Natural killer cell (primary cell): ENCODE measurements around the gene NKX1-1. TPM values are rescaled to one million over a fixed set of nuclear protein-coding genes. Genes with fewer than 3 reads are reported as not detected.

Experiments
- ATAC-seq, 3 donors: fragments of 150-1000 bp in 2 of 3; fragments of 200-7000 bp in 1 of 3; cut with Tn5 transposase; 1 replicate in 1 of 3; 2 replicates in 2 of 3; pipeline ENCODE4 v1.10.0; 2021; ENCODE audit warnings: mild to moderate bottlenecking in 2 of 3, moderate library complexity in 2 of 3
- DNase-seq, 2 donors: peaks; one replicate each; pipeline versions ENCODE4 v3.0.0 to v3.0.0-alpha.2; 2013 to 2021; ENCODE audit warnings: mixed read lengths in 1 of 2
- H3K27ac ChIP-seq: one replicate; pipeline ENCODE4 v1.5.1; 2013; ENCODE audit warnings: mild to moderate bottlenecking, low read length
- H3K27me3 ChIP-seq: one replicate; pipeline ENCODE4 v1.6.1; 2013; ENCODE audit warnings: low read length; ENCODE audit not compliant: control insufficient read depth, insufficient read depth
- H3K36me3 ChIP-seq: one replicate; pipeline ENCODE4 v1.6.1; 2013; ENCODE audit warnings: low read length; ENCODE audit not compliant: control insufficient read depth, insufficient read depth
- H3K4me1 ChIP-seq: one replicate; pipeline ENCODE4 v1.6.1; 2013; ENCODE audit warnings: low read length; ENCODE audit not compliant: control insufficient read depth, insufficient read depth
- H3K4me3 ChIP-seq: one replicate; pipeline ENCODE4 v1.5.1; 2013; ENCODE audit warnings: low read length
- H3K9me3 ChIP-seq: one replicate; pipeline ENCODE4 v1.6.1; 2013; ENCODE audit warnings: low read length; ENCODE audit not compliant: control insufficient read depth, insufficient read depth
- H3K27ac Mint-ChIP-seq, 2 donors: one replicate each; pipeline ENCODE4 v1.8.0; 2022; ENCODE audit warnings: mild to moderate bottlenecking in 2 of 2, mixed read lengths in 2 of 2, moderate library complexity in 1 of 2
- H3K27me3 Mint-ChIP-seq, 2 donors: one replicate each; pipeline ENCODE4 v1.8.0; 2022; ENCODE audit warnings: low read depth in 2 of 2, mixed read lengths in 2 of 2
- H3K36me3 Mint-ChIP-seq: one replicate; pipeline ENCODE4 v1.8.0; 2022; ENCODE audit warnings: mixed read lengths
- H3K4me1 Mint-ChIP-seq, 2 donors: one replicate each; pipeline ENCODE4 v1.8.0; 2022; ENCODE audit warnings: mixed read lengths in 2 of 2
- H3K4me3 Mint-ChIP-seq: one replicate; pipeline ENCODE4 v1.8.0; 2022; ENCODE audit warnings: mild to moderate bottlenecking, moderate library complexity, mixed read lengths
- H3K9me3 Mint-ChIP-seq, 2 donors: one replicate each; pipeline ENCODE4 v1.8.0; 2022; ENCODE audit warnings: mixed read lengths in 2 of 2
- CTCF ChIP-seq: fragments of 200-600 bp; IDR thresholded peaks from one replicate; pipeline ENCODE4 v1.8.0; 2022; ENCODE audit warnings: antibody characterized with exemption
- WGBS: methylation state at CpG from one replicate; pipeline ENCODE4 v1.1.7; 2013; ENCODE audit warnings: missing lambda C conversion rate; ENCODE audit not compliant: insufficient coverage; 5-methylcytosine and 5-hydroxymethylcytosine counted together
- intact Hi-C: fragments of 100-400 bp; cut with micrococcal nuclease; formaldehyde crosslinking; loops from one replicate; pipeline ENCODE4 v1.14.2; 2022
- total RNA-seq, 4 donors: library from RNA; stranded (reverse); fragments of 120-200 nt in 1 of 4; gene quantifications; one replicate each; pipeline versions ENCODE4 v1.2.3 to v1.2.4, GENCODE V29; 2013 to 2022

Gene NKX1-1
- total RNA-seq, 3 donors from 2014 or later (not counting 1 experiment from before 2014, with no cell fraction given), result not detected

DNA sequence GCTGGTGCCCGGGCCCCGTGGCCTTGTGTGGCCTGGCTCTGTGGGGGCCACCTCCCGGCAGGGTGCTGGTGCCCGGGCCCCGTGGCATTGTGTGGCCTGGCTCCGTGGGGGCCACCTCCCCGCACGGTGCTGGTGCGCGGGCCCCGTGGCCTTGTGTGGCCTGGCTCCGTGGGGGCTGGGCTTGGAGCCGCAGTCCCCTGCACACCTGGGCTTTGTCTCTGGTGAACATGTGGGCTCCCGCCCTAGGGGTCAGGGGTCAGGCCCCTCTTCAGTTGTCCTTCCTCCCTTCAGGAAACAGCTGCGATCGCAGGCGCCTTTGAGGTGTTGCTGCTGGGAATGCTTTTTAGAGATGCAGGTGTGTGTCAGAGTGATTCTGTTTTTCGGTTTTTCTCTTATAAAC, 42.0 kb downstream of the NKX1-1 start:
- Histone ChIP-seq H3K27me3 (no peaks in the 10 kb centered on the region), H3K4me1 (no peaks in the 10 kb centered on the region), H3K36me3 (no peaks in the 10 kb centered on the region), H3K4me3 (no peak overlapping the region), H3K27ac (no peak overlapping the region), H3K9me3 (no peaks in the 10 kb centered on the region)
- ATAC-seq (no peak), DNase-seq (no peak)
- 90% methylated on average over 15 of the region's 18 CpGs for WGBS
- no peaks in the 10 kb centered on the region for H3K4me1 Mint-ChIP-seq
- H3K9me3 Mint-ChIP-seq, result no peaks in the 10 kb centered on the region
- H3K27ac Mint-ChIP-seq, result no peak overlapping the region
- TF ChIP-seq CTCF, result no peak
- intact Hi-C loops, result no loop called here
- no peaks in the 10 kb centered on the region for H3K36me3 Mint-ChIP-seq
- no peaks in the 10 kb centered on the region for H3K27me3 Mint-ChIP-seq
- H3K4me3 Mint-ChIP-seq, result no peak overlapping the region

DNA sequence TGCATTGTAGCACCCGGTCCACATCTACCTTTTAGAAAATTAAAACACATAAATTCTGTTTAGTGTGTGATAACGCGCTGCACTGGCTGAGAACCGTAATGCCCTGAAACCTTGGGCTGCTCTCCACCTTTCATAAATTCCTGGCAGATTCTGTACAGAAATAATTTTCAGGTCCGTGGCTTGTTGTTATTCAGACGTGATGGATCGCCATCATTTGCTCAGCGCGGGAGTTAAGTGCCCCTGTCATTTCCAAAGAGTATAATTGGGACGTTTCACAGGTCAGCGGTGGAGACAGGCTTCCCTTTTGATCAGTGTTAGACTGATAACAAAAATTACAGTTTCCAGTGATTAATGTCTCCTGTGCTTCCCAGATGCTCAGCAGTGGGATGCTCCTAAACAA, 42.7 kb downstream of the NKX1-1 start:
- no peak overlapping the region for H3K4me3 Mint-ChIP-seq
- intact Hi-C loops, result no loop called here
- no peak for ATAC-seq
- H3K27me3 ChIP-seq, result no peaks in the 10 kb centered on the region
- WGBS, result 96% methylated on average over 11 of the region's 11 CpGs
- H3K36me3 Mint-ChIP-seq, result no peaks in the 10 kb centered on the region
- H3K4me1 Mint-ChIP-seq, result no peaks in the 10 kb centered on the region
- DNase-seq, result no peak
- H3K9me3 ChIP-seq, result no peaks in the 10 kb centered on the region
- no peak for TF ChIP-seq CTCF
- H3K36me3 ChIP-seq, result peaks cover 6% of the 10 kb centered on the region
- H3K4me1 ChIP-seq, result no peaks in the 10 kb centered on the region
- no peak overlapping the region for H3K4me3 ChIP-seq
- H3K27me3 Mint-ChIP-seq, result no peaks in the 10 kb centered on the region
- H3K9me3 Mint-ChIP-seq, result no peaks in the 10 kb centered on the region
- H3K27ac Mint-ChIP-seq, result no peak overlapping the region
- H3K27ac ChIP-seq, result no peak overlapping the region

DNA sequence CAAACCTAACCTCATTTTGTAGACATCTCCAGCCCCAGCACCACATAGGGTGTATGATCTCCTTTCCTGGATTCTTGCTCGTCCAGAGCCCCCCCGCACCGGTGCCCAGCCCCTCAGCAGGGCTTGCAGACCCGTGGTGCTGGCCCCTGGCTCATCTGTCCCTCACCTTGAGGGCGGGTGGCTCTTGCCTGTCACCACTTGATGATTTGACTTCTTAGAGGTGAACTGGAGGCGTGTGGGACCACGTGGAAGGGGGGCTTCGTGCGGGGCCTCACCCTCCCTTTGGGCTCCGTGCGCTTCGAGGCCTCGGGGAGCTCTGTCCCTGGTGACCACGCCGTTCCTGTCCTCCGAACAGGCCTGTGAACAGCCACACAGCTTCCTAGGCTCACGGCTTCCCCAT, 43.7 kb downstream of the NKX1-1 start:
- Mint-ChIP-seq H3K36me3 (no peaks in the 10 kb centered on the region), H3K4me3 (no peak overlapping the region), H3K4me1 (no peaks in the 10 kb centered on the region), H3K27ac (no peak overlapping the region), H3K27me3 (no peaks in the 10 kb centered on the region), H3K9me3 (no peaks in the 10 kb centered on the region)
- ATAC-seq, result no peak
- no peak for TF ChIP-seq CTCF
- 96% methylated on average over 17 of the region's 17 CpGs for WGBS
- no peak overlapping the region for H3K4me3 ChIP-seq
- no peak overlapping the region for H3K27ac ChIP-seq
- peaks cover 6% of the 10 kb centered on the region for H3K36me3 ChIP-seq
- no peaks in the 10 kb centered on the region for H3K4me1 ChIP-seq
- DNase-seq, result no peak
- no peaks in the 10 kb centered on the region for H3K27me3 ChIP-seq
- no peaks in the 10 kb centered on the region for H3K9me3 ChIP-seq
- intact Hi-C loops, result no loop called here

- Histone ChIP-seq H3K4me1 (no peaks in the 10 kb centered on the region), H3K4me3 (no peak overlapping the region), H3K27me3 (no peaks in the 10 kb centered on the region), H3K9me3 (no peaks in the 10 kb centered on the region), H3K36me3 (peaks cover 6% of the 10 kb centered on the region), H3K27ac (no peak overlapping the region)
- Mint-ChIP-seq H3K9me3 (no peaks in the 10 kb centered on the region), H3K4me1 (no peaks in the 10 kb centered on the region), H3K27me3 (no peaks in the 10 kb centered on the region), H3K27ac (no peak overlapping the region), H3K36me3 (no peaks in the 10 kb centered on the region), H3K4me3 (no peak overlapping the region)
- no peak for DNase-seq
- WGBS, result 98% methylated on average over 9 of the region's 10 CpGs
- intact Hi-C loops, result no loop called here
- TF ChIP-seq CTCF, result no peak
- no peak for ATAC-seq
Measured at GRCh38 chr4:1362046-1362445, 44.2 kb downstream of the NKX1-1 start.
